Fibroblast of gingiva (primary cell): ENCODE measurements around the gene MROH2A.

Experiments
- DNase-seq: peaks from one replicate; pipeline ENCODE4 v3.0.0-alpha.2; 2011; ENCODE audit warnings: low read depth

The MROH2A gene

DNA sequence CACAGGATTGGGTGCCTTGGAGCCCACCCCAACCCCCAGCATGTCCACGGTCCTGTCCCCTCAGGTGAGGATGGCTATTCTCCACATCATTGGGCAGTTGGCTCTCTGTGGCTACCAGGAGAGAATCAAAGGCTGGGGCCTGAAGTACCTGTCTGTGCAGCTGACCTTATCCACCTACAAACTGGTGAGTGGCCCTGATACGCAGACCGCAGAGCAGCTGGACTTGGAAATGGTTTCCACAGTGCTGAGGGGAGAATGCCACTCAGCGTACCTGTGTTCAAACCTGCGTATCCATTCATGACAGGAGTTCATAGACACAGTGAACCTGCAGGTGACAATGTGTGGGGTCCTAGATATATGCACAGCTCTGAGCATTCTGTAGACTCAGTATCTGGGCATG lies 21.6 kb downstream of the MROH2A start:
- no peak for DNase-seq

DNA sequence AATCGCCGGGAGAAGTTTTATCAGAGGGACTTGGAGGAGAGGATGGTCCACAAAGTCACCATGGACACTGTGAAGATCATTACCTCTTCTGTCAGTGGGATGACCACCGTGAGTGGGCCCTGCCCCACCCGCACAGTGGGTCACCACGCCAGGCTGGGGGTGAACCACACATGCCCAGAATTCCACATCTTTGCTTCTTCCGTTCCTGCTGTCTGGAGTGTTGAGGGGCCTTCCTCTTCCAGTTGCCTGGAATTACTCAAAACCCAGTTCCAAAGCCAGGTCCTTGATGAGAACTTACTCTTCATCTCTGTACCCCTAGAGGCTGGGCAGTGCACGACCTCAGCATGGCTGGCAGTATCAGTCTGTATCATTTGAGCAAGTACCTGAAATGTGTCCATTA lies 22.1 kb downstream of the MROH2A start:
- no peak for DNase-seq

- DNase-seq: no peak
Measured at GRCh38 chr2:233801357-233802131, 23.4 kb downstream of the MROH2A start.

GRCh38 chr2:233802132-233802815 lies 24.1 kb downstream of the MROH2A start:
- no peak for DNase-seq

DNA sequence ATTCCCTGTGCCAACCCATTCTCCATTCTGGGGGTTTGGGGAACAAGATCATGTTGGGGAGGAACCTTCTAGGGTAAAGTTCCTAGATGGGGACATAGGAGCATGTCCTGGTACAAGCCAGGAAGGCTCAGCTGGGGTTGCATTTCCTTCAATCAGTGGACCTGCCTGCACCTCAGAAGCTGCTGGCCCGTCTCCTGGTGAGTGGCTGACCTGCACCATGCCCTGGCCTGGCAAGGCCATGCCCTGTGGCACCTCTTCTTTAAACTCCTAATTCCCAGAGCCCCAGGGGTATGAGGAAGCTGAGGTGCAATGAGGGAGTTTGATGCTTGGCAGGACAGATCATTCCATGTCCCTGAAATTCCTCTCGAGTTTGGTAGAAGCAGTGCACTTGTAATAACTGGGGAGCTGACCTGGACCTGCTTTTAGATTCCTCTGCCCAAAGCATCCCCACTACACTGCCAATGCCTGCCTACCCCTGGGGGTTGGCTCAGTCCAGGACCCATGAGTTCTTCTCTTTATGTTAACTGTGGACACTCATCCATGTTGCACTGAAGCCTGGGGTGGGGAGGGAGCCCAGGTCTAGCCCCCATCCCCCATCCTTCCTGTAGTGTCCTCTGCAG lies 25.3 kb downstream of the MROH2A start:
- no peak for DNase-seq

GRCh38 chr2:233803994-233804393 lies 25.9 kb downstream of the MROH2A start:
- no peak for DNase-seq

GRCh38 chr2:233807215-233807865 lies 29.2 kb downstream of the MROH2A start:
- no peak for DNase-seq

GRCh38 chr2:233807966-233808935 lies 30.1 kb downstream of the MROH2A start:
- no peak for DNase-seq

- DNase-seq: no peak
Measured at GRCh38 chr2:233810385-233810784, 32.3 kb downstream of the MROH2A start.

DNA sequence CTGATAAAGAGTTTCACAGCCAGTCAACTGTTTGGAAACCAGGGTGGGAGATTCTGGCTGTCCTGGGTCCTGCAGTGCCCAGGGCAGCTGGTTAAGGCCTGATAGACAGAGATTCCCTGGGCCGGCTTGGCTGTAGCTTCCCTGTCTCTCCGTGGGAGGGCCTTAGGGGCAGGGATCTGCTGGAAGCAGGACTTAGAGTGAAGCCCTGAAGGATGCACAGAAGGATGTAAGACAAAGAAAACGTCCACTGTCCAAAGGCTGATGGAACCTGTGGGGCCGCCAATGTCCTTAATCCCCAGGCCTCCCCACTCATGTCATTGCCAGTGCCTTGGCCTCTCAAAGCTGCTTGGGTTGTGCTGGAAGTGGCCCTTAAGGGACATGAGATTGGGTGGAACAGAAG lies 33.0 kb downstream of the MROH2A start:
- DNase-seq: no peak

DNA sequence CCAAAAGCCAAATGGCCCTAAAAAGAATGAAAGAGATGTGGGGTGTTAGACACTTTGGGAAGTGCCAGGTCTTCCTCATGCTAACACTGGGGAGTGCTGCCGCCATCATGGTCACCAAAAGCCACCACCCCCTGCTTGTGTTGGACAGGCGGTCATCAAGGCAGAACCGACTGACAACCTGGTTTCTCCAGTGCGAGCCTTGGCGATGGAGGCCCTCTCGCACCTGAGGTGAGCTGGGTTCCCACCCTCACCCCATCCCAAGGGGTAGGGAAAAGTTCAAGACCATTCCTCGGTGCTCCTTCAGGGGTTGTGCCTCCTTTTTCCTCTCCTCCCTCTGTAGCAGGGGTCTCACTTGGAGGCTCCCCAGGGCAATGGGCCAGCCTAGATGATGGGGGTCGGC lies 33.6 kb downstream of the MROH2A start:
- no peak for DNase-seq

GRCh38 chr2:233813236-233814055 lies 35.3 kb downstream of the MROH2A start:
- DNase-seq: no peak

- DNase-seq: no peak
Measured at GRCh38 chr2:233814056-233814835, 36.1 kb downstream of the MROH2A start.

DNA sequence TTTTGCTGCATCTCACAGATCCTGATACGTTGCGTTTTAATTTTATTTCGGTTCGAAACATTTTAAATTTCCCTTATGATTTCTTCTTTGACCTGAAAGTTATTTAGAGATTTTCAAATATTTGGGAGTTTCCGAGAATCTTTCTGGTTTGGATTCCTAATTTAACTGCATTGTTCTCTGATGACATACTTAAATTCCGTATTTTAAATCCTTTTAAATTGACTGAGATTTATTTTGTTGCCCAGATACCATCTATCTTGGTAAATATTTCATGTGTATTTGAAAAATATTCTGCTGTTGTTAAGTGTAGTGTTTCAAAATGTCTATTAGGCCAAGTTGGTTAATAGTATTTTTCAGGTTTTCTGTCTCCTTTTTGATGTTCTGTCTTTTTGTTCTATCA lies 37.7 kb downstream of the MROH2A start:
- DNase-seq: no peak

DNA sequence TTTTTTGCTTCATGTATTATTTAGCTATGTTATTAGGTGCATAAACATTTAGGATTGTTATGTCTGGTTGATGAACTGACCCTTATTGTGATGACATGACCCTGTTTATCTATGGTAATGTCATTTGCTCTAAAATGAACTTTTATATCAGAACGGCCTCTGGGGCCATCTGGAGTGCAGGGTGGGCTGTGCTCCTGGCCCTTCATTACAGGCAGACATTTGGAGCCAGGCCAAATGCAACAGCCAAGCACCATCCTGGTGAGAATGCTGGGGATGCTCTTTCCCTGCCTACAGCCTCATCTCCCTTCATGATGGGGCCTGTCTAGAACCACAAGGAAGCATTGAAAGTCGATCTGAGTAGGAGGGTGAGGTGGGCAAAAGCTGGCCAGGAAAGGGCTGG lies 38.2 kb downstream of the MROH2A start:
- no peak for DNase-seq

DNA sequence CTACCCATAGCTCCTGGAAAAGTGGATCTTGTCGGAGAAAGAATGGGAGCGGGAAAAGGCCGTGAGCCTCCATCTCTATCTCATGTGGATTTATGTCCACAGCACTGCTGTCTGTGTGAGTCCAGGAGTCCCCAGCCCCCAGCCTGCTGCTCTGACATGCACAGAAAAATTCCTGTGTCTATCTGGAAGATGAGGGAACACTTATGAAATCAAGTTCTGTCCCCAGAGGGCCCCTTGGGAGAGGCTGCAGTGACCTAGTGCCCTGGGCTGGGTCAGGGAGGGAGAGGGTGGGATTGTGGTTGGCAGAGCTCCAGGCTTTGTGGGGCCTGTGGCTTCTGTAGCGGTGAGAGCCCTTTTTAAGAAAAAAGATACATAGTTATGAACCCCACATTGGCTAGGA lies 38.6 kb downstream of the MROH2A start:
- DNase-seq: no peak

GRCh38 chr2:233817361-233817911 lies 39.3 kb downstream of the MROH2A start:
- DNase-seq: no peak

DNA sequence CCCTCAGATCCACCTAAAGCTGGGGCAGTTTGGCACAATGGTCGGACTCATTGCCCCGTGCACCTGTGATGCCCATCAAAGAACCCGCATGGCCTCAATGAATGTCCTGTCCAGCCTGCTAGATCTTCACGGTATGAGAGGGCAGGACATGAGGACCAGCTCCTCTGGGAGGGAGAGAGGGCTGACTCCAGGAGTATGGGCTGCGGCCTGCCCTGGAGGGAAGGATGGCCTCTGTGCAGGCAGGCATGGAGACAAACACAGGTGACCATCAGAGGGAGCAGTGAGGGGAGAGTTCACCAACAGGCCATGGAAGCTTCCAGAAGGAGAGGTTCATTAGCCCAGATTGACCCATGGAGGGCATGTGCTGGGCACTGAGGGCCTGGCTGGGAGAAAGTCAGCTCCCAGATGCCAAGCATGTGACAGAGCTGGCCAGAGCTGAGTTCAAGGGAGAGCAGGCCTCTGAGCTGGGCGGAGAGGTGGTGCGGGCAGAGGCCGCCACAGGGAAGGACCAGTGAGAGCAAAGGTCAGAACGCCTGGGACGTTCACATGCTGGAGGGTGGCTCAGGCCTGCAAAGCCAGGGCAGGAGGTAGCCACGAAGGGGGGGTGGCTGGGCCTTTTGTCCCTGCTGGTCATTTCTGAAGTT lies 40.0 kb downstream of the MROH2A start:
- DNase-seq: no peak
